Inferior parietal cortex (tissue), 1 donor: ENCODE measurements around the gene SLC25A53.
"Not testable (repeated sequence)": the region's sequence is repeated elsewhere in the genome, so short reads cannot be mapped to it uniquely, and the experiment has no call there.

Experiments
- DNase-seq: peaks from one replicate; pipeline ENCODE4 v3.0.0-alpha.2; 2016; ENCODE audit errors: extremely low spot score

SLC25A53 gene

DNA sequence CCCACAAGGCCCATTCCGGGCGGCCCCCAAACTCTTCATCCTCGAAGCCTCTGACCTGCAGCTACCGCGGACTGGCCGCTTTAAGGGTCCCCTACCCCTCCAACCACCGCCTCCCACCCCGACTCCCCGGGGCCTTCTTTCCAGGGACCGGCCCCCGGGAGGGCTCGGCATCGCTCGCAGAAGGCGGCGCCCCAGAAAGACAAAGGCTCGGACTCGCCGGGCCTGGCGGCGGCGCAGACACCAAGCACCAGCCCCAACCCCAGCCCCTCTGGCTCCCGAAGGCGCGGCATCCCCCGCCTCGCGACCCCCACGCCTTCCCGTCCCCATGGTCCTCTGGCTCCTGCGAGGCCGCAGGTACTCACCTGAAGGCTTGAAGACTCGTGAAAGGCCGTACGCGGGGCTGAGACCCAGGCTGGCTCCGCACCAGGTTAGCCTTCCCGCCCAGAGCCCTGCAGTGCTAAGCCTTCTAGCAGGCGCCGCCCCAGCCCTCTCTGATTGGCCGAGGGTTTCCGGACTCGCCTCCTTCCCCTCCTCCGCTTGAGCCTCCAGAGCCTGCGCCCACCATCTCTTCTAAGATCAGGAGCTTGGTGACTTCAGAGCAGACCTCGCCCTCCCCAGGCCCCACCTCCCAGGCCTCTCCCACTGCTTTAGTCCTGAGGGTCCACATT lies 80.9 kb downstream of the SLC25A53 start, which contains the start of gene TMSB15C:
Gene TMSB15C (minus strand): TSS at position 459 of the 668 bp plus-strand sequence.
- DNase-seq: not testable (repeated sequence)

- DNase-seq: not testable (repeated sequence)
Observed at GRCh38 chrX:104062636-104063035, 94.2 kb downstream of the SLC25A53 start.

DNA sequence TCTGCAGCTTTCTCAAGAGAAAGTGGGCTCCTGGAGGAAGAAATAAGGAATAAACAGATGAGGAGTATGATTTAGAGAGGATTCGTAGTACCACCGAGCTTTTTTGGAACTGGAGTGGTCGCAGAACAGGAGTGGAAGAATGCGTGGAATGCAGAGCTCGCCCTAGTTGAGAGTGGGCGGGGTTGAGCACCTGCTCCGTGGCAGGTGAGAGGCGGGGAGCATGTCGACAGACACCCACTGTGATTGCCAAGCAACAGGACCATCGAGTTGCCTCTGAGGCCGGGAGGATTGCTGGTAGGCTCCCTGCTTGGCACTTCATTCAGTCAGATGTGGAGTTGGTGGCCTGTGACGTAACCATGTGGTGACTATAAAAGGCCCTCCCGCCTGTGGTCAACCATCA lies 101.9 kb downstream of the SLC25A53 start:
- not testable (repeated sequence) for DNase-seq
